Stimulated activated naive CD4-positive, alpha-beta T cell treated with Interleukin-2 at 50 U/mL for 16 hours (primary cell): ENCODE data around the gene SEC31A.
"Not testable (repeated sequence)": the region's sequence is repeated elsewhere in the genome, so short reads cannot be mapped to it uniquely, and the experiment has no call there.

Experiments used
- DNase-seq: peaks from one replicate; lab custom pipeline; 2025; lab: John Stamatoyannopoulos, UW

Gene SEC31A

GRCh38 chr4:82892467-82892802, 1.5 kb upstream of the SEC31A start:
- DNase-seq = no peak

- DNase-seq = no peak
Measured at GRCh38 chr4:82891707-82892466, 934 bp upstream of the SEC31A start.

GRCh38 chr4:82890528-82890900, 439 bp downstream of the SEC31A start:
- no peak for DNase-seq

GRCh38 chr4:82889287-82889686, 1.7 kb downstream of the SEC31A start:
- no peak for DNase-seq

GRCh38 chr4:82886147-82886942, 4.6 kb downstream of the SEC31A start:
- DNase-seq = no peak

- no peak for DNase-seq
Measured at GRCh38 chr4:82885410-82885809, 5.5 kb downstream of the SEC31A start.

- no peak for DNase-seq
Measured at GRCh38 chr4:82868572-82868971, 22.4 kb downstream of the SEC31A start.

- no peak for DNase-seq
Measured at GRCh38 chr4:82866706-82867385, 24.1 kb downstream of the SEC31A start.

- not testable (repeated sequence) for DNase-seq
Measured at GRCh38 chr4:82866033-82866432, 24.9 kb downstream of the SEC31A start.

GRCh38 chr4:82865592-82865991, 25.4 kb downstream of the SEC31A start:
- no peak for DNase-seq

- no peak for DNase-seq
Measured at GRCh38 chr4:82864336-82864979, 26.5 kb downstream of the SEC31A start.

- DNase-seq = no peak
Measured at GRCh38 chr4:82861529-82861928, 29.4 kb downstream of the SEC31A start.

GRCh38 chr4:82860487-82860886, 30.5 kb downstream of the SEC31A start:
- not testable (repeated sequence) for DNase-seq

- DNase-seq = no peak
Measured at GRCh38 chr4:82852751-82853285, 38.1 kb downstream of the SEC31A start.

- DNase-seq = no peak
Measured at GRCh38 chr4:82851885-82852750, 38.8 kb downstream of the SEC31A start.

- no peak for DNase-seq
Measured at GRCh38 chr4:82851318-82851717, 39.6 kb downstream of the SEC31A start.

- DNase-seq = no peak
Measured at GRCh38 chr4:82850684-82851083, 40.3 kb downstream of the SEC31A start.

- no peak for DNase-seq
Measured at GRCh38 chr4:82848706-82849105, 42.2 kb downstream of the SEC31A start.

- DNase-seq = no peak
Measured at GRCh38 chr4:82842593-82842992, 48.4 kb downstream of the SEC31A start.

GRCh38 chr4:82839624-82840023, 51.3 kb downstream of the SEC31A start:
- DNase-seq = no peak

GRCh38 chr4:82833696-82834313, 57.1 kb downstream of the SEC31A start:
- no peak for DNase-seq
